GM12865 (cell line): ENCODE data around the gene SYNJ2BP.
A peak's percentile ranks its signal among the peaks of the same experiment; 100 is the strongest.
"Not testable (repeated sequence)": the region's sequence is repeated elsewhere in the genome, so short reads cannot be mapped to it uniquely, and the experiment has no call there.

Experiments
- DNase-seq: peaks from one replicate; pipeline ENCODE4 v3.0.0; 2010; ENCODE audit warnings: low read depth
- H3K4me3 ChIP-seq: 2 replicates; pipeline ENCODE4 v1.5.1; 2011; ENCODE audit warnings: mild to moderate bottlenecking, low read depth, low read length, control low read depth
- CTCF ChIP-seq: IDR thresholded peaks from 2 replicates; pipeline ENCODE4 v1.5.1; 2011; ENCODE audit warnings: low read length, control low read depth, low read depth, inconsistent platforms; ENCODE audit not compliant: insufficient read depth; ENCODE audit errors: missing control alignments

The SYNJ2BP gene

DNA sequence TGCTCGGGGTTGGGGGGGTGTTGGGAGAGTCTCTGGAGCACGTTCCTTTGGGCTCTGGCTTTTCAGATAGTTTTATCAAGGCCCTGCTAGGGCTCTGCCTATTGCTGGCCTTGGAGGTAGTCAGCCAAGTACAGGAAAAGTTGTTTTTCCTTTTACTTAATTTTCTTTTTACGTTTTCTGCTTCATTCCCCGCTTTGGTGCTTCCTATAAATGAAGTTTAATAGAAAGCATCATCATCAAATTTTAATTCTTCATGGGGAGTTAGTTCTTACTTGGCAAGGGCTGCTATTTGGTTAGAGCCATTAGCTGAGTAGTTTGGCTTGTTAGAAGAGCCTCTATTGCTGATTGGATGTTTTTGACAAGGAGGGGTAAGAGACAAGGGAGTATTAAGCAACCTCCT is 20.0 kb upstream of the SYNJ2BP start:
- TF ChIP-seq CTCF, result no peak
- no peak for DNase-seq
- no peak overlapping the region for H3K4me3 ChIP-seq

DNA sequence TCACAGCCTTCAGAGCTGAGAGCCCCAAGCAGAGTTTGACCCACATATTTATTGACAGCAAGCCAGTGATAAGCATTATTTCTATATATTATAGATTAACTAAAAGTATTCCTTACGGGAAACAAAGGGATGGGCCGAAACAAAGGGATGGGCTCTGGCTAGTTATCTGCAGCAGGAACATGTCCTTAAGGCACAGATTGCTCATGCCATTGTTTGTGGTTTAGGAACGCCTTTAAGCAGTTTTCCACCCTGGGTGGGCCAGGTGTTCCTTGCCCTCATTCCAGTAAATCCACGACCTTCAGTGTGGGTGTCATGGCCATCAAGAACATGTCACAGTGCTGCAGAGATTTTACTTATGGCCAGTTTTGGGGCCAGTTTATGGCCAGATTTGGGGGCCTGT is 9.7 kb upstream of the SYNJ2BP start:
- not testable (repeated sequence) for DNase-seq

DNA sequence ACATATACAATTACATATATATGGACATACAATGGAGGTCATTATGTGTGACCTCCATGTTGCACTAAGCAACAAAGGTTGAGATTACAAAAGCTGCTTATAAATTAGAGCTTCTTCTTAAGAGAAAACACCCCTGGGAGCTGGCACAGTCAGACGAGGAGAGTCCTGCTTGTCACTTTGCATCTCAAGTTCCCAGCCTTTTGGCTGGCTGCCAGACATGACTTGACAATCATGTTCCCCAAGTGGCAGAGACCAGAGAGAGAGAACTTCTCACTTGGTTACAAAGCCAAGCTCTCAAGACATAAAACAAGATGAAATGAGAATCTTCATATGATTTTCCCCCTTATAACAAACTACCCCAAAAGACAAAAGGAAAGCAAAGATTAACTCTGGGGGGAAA is 8.5 kb upstream of the SYNJ2BP start:
- no peak for TF ChIP-seq CTCF
- DNase-seq, result peak; percentile 25
- H3K4me3 ChIP-seq, result no peak overlapping the region

More for the DNA sequence above, 9.7 kb upstream of the SYNJ2BP start:
- H3K4me3 ChIP-seq, result not testable (repeated sequence)

- H3K4me3 ChIP-seq, result no peak overlapping the region
- no peak for DNase-seq
- TF ChIP-seq CTCF, result no peak
These were observed 5.6 kb upstream of the SYNJ2BP start for GRCh38 chr14:70422538-70422937.

GRCh38 chr14:70419270-70419931 is 2.5 kb upstream of the SYNJ2BP start:
- DNase-seq, H3K4me3 ChIP-seq: not testable (repeated sequence)

DNA sequence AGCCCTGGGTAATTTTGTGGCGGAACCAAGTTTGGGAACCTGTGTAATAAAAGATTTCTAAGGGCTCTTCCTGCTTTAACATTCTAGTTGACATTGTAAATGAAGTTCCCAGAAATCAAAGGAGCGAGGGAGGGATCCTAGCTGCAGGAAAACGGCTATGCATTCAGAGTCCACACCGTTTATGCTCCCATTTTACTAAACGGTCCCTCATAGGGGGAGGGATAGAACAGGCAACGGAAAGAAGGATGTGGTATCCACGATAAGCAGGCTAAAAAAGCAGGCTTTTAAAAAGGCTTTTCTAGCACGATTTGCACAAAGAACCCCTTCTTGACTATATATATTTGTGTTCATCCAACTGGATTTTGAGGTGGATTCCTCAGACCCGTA is 559 bp downstream of the SYNJ2BP start:
- TF ChIP-seq CTCF, result no peak
- H3K4me3 ChIP-seq, result peak overlapping the region; percentile 98
- no peak for DNase-seq

GRCh38 chr14:70415788-70416187 is 1.1 kb downstream of the SYNJ2BP start:
- peak overlapping the region; percentile 98 for H3K4me3 ChIP-seq
- no peak for DNase-seq
- TF ChIP-seq CTCF, result no peak

GRCh38 chr14:70407621-70408020 is 9.3 kb downstream of the SYNJ2BP start:
- no peak for TF ChIP-seq CTCF
- no peak for DNase-seq
- H3K4me3 ChIP-seq, result no peak overlapping the region

DNA sequence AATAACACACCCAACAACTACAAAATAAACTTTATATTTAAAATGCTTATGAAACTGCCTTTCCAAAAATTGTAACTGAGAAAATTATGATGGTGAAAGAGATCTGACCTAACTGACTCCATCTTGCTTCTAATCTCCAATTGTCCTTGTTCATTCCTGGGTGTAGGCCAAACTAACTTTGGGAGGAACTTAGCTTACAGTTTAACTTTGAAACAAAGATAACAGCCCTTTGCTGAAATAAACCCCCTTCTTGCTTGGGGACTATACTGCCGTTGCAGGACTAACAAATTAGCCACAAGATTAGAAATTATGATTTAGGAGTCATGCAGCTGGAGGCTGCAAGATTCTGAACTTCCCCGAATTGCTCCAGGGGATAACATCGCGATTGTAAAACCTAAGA is 10.7 kb downstream of the SYNJ2BP start:
- not testable (repeated sequence) for H3K4me3 ChIP-seq, DNase-seq

DNA sequence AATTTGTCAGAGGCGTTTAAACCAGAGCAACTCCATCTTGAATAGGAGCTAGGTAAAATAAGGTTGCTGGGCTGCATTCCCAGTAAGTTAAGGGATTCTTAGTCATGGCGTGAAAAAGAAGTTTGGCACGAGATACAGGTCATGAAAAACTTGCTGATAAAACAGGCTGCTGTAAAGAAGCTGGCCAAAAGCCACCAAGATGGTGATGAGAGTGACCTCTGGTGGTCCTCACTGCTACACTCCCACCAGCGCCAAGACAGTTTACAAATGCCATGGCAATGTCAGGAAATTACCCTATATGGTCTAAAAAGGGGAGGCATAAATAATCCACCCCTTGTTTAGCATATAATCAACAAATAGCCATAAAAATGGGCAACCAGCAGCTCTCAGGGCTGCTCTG is 13.6 kb downstream of the SYNJ2BP start:
- not testable (repeated sequence) for DNase-seq, H3K4me3 ChIP-seq
